NOMO-1 treated with dmso at 0.1 percent for 144 hours (cell line): Measurements from ENCODE around the gene LSM12.

Experiments
- DNase-seq: peaks from one replicate; lab custom pipeline; 2025; ENCODE audit not compliant: unreplicated experiment; lab: John Stamatoyannopoulos, UW

The LSM12 gene

GRCh38 chr17:44095647-44096496 is 29.4 kb upstream of the LSM12 start:
- peak; percentile 60 for DNase-seq

- no peak for DNase-seq
Measured at GRCh38 chr17:44095388-44095646, 28.8 kb upstream of the LSM12 start.

DNA sequence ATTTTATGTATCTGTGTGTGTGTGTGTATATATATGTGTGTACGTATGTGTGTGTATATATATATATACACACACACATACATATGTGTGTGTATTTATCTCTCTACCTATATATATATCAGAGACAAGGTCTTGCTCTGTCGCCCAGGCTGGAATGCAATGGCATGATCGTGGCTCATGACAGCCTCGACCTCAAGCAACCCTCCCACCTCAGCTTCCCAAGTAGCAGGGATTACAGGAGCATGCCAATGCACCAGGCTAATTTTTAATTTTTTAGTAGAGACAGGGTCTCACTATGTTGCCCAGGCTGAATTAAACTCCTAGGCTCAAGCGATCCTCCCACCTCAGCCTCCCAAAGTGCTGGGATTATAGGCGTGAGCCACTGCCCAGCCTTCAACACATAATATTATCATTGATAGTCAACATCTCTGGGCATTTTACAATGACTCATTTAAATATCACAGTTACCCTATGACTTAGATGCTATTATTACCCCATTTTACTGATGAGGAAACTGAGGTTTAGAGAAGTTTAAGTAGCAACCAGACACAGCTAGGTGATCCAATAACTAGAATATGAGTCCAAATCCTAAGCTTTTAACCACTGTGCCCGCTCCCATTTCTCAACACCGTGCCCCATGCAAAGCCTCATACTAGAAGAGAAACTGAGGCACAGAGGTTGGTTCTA is 28.4 kb upstream of the LSM12 start:
- no peak for DNase-seq

GRCh38 chr17:44093231-44093900 is 26.9 kb upstream of the LSM12 start:
- DNase-seq = no peak

GRCh38 chr17:44092051-44092450 is 25.6 kb upstream of the LSM12 start:
- DNase-seq = no peak

DNA sequence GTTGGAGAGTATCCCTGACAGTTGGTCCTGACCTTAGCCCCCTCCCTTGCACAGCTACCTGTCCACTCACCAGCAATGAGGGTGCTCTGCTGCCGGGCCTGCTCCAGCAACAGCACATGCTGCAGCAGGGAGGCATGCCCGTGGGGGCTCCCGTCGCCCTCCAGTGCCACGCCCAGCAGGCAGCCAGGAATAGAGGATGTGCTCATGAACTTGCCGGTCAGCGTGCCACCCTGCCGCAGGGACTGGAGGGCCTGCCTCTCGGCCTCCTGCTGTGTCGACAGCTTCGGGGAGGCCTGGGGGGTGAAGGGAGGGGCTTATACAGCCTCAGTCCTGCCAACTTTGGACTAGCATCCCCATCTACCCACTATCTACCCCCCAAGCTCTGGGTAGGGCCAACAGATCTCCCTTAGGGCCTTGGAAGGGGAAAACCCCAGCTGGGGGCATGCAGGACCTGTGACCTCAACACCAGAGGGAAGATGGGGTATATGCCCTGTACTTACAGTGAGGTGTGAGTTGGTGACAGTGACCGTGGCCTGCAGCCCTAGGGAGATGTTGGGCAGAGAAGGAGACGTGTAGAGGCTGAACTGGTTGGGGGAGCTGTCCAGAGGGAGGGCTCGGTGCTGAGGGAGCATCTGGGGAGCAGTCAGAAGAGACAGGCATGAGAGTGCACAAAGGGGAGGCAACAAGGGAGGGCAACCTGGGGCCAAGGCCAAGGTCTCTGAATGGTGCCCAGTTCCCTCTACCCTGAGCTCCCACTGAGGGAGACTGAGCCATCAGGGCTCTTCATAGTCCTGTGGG is 24.9 kb upstream of the LSM12 start:
- no peak for DNase-seq

GRCh38 chr17:44088254-44088653 is 21.8 kb upstream of the LSM12 start:
- no peak for DNase-seq

DNA sequence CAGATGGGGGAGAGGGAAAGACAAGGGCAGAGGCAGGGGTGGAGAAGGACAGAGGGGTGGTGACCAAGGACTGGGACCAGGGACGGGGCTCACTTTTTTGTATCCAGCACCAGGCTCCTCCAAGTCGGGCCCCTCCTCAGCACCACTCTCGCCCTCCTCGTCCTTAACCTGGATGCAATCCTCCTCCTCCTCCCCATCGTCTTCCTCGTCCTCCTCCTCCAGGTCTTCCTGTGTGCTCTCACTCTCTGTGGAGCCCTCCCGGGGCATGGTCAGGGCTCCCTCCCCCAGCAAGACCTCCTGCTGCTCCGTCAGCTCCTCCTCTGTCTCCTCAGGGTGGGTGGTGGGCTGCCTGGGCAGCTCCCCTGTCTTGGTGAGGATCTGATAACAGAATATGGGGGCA is 20.8 kb upstream of the LSM12 start:
- no peak for DNase-seq

DNA sequence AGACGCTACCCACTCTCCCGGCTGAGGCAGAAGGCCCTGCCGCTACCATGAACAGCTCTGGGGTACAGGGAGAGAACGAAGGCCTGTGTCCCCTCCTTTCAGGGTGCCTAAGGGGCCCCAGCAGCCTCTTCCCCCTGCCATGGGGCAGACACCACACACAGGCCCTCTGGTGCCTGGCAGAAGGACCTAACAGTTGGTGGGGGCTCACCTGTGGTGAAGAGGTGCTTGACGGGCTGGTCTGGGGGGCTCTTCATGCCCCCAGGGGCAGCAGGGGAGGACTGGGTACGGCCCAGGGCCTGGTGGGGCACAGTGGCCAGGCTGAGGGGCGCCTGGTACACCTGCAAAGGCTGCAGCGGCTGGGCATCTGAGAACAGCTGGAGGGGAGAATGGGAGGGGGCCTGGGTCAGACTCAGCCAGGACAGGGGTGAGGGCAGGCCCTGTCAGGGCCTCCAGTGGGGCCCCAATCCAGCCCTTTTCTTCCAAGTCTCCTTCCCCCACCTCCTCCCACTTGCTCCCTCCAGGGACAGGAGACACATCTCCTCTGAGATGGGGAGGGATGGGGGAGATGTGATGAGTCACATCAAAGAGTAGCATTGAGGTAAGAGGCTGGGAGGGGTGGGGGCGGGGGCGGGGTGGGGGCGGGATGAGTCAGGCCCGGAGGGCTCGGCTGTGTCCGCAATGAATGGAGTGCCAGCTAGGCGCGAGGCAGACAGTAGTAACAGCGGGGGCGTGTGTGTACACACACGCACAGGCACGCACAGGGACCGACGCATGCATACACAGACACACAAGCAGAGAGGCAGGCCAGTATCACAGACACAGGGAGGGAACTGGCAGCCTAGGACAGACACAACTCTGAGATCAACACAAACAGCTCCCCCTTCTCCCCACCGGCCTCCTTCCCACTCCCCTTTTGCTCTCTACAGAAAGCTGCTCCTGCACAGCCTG is 20.2 kb upstream of the LSM12 start:
- no peak for DNase-seq

DNA sequence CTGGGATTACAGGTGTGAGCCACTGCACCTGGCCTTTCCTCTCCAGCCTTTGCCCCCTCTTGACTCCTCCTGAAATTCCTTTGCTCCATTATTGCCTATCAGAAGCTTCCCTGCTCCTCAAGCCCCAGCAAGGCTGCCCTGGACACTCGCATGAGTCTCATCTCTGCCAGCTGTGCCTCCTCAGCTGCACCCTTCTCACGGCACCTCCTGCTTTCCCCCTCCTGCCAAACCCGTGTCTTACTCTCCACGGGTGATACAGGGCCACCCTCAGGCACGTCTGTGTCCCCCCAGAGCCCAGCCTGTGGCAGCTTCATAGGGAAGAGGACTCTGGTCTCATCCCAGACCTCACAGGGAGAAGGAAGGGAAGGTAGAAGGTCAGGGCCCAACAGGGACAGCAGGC is 19.4 kb upstream of the LSM12 start:
- no peak for DNase-seq

DNA sequence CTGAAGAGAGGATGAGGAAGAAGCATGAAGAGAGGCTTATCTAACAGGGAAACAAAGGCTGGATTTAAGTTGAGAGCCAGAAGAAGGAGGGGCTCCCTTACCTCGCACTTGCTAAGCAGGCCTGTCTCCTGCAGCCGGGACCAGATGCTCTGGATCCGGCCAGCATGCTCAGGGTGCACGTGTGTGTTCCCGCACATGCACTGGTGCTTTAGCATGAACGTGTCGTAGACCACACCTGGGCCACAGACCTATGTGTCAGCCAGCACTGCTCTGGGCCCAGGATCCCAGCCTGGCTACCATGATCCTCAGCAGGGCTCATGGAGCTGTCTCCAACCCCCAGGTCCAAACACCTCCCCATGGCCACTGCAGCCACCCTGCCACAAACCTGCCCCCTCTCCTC is 18.4 kb upstream of the LSM12 start:
- DNase-seq = no peak

- no peak for DNase-seq
Measured at GRCh38 chr17:44084131-44084538, 17.7 kb upstream of the LSM12 start.

DNA sequence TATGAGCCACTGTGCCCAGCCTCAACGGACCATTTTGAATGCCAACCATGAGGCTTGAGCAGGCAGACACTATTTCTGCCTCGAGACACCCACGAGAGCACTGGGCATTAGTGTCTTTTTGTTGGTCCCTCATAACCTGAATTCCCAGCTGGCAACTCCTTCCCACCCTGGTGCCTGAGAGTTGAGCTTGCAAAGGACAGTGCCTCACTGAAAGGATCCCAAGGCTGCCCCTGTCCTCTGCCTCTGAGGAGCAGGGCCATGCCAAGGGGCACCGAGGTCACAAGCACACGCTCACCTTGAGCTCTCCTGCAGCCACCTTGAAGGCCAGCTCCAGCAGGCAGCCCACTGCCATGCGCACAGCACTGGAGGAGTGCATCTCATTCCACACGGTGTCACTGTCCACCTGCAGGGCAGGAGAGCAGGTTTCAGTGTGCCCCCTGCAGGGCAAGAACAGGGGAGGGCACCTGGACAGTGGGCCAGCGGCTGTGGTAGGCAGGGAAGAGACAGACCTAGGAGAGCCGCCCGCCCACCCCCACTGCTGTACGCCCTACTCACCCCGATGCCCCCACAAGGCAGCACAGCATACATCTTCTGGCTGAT is 16.9 kb upstream of the LSM12 start:
- no peak for DNase-seq

DNA sequence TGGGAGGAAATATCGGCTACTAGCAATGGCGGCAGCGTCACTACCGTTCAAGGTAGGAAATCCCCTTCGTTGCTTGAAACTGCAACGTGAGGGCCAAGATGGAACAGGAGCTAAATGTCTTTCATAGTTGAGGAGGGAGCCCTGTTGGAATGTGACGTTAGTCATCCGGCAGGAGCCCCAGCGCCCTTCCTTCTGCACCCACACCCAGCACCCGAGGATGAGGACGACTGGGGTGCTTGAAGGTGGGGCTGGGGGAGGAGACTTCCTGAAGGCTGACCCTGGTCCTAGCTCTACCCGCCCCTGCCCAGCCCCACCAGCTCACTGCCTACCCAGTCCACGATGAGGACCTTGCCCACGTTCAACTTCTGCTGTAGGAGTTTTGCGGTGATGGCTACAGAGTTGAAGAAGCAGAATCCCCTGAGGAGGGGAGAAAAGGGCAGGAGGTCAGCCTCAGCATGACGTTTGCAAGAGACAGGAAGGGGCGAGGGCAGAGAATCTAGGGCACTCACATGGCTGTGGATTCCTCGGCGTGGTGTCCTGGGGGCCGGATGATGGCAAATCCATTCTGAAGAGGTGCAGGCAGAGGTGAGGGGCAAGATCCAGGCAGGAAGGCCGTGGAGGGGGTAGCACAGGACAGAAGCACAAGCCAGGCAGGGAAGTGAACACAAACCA is 15.9 kb upstream of the LSM12 start:
- DNase-seq = no peak

DNA sequence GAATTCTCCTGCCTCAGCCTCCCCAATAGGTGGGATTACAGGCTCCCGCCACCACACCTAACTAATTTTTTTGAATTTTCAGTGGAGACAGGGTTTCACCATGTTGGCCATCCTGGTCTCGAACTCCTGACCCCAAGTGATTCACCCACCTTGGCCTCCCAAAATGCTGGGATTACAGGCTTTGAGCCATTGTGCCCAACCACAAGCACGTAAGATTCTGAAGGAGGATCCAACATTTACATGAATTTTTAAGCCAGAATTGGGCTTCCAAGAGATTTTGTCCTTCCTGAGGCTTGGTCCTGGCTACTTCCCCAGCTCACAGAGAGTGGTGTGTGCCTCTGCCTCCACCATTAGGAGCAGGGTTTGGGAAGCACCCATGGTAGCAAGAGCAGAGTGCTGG is 15.2 kb upstream of the LSM12 start:
- no peak for DNase-seq

GRCh38 chr17:44079877-44080821 is 13.7 kb upstream of the LSM12 start:
- no peak for DNase-seq

- DNase-seq = no peak
Measured at GRCh38 chr17:44078412-44078811, 11.9 kb upstream of the LSM12 start.

- DNase-seq = peak; percentile 72
Measured at GRCh38 chr17:44077595-44077909, 11.1 kb upstream of the LSM12 start.
